GM18499 (cell line): Measurements from ENCODE around the gene ATXN2.

Experiments used
- ATAC-seq: cut with Tn5 transposase; IDR thresholded peaks from one replicate; pipeline ENCODE4 v1.9.1; 2021; ENCODE audit warnings: moderate number of reproducible peaks; ENCODE audit not compliant: insufficient read depth, unreplicated experiment

Gene ATXN2

GRCh38 chr12:111426344-111427185 is 172.6 kb downstream of the ATXN2 start:
- ATAC-seq: no peak

- no peak for ATAC-seq
Observed at GRCh38 chr12:111425655-111426054, 173.5 kb downstream of the ATXN2 start.

GRCh38 chr12:111424793-111425251 is 174.3 kb downstream of the ATXN2 start:
- no peak for ATAC-seq

- no peak for ATAC-seq
Observed at GRCh38 chr12:111424189-111424792, 174.8 kb downstream of the ATXN2 start.

GRCh38 chr12:111420494-111420893 is 178.6 kb downstream of the ATXN2 start:
- no peak for ATAC-seq

- no peak for ATAC-seq
Observed at GRCh38 chr12:111419784-111420183, 179.3 kb downstream of the ATXN2 start.

- no peak for ATAC-seq
Observed at GRCh38 chr12:111418594-111418880, 180.6 kb downstream of the ATXN2 start.

GRCh38 chr12:111417784-111418593 is 181.1 kb downstream of the ATXN2 start:
- ATAC-seq: no peak

- no peak for ATAC-seq
Observed at GRCh38 chr12:111417290-111417689, 181.8 kb downstream of the ATXN2 start.

- no peak for ATAC-seq
Observed at GRCh38 chr12:111414711-111415252, 184.3 kb downstream of the ATXN2 start.

GRCh38 chr12:111413442-111414086 is 185.6 kb downstream of the ATXN2 start:
- ATAC-seq: no peak

- no peak for ATAC-seq
Observed at GRCh38 chr12:111412830-111413441, 186.2 kb downstream of the ATXN2 start.

GRCh38 chr12:111412007-111412829 is 186.9 kb downstream of the ATXN2 start:
- ATAC-seq: no peak

- ATAC-seq: no peak
Observed at GRCh38 chr12:111411185-111411764, 187.8 kb downstream of the ATXN2 start.

- ATAC-seq: no peak
Observed at GRCh38 chr12:111410431-111411184, 188.5 kb downstream of the ATXN2 start.

GRCh38 chr12:111409780-111410430 is 189.2 kb downstream of the ATXN2 start:
- ATAC-seq: no peak

GRCh38 chr12:111409403-111409779 is 189.7 kb downstream of the ATXN2 start:
- no peak for ATAC-seq
